GM12892 (cell line): Measurements from ENCODE around the gene SYK.

Source experiments
- DNase-seq: peaks from one replicate; pipeline ENCODE4 v3.0.0; 2011; ENCODE audit not compliant: insufficient read length
- FAIRE-seq: peaks from 2 replicates; lab custom pipeline; 2011; peaks lifted over from hg19 to GRCh38; lab: Jason Lieb, UNC
- POLR2A ChIP-seq: IDR thresholded peaks from 2 replicates; pipeline ENCODE4 v1.6.1; 2011; ENCODE audit warnings: low read depth, low read length, control low read depth
- POLR2AphosphoS5 ChIP-seq: IDR thresholded peaks from 2 replicates; pipeline ENCODE4 v1.6.1; 2011; ENCODE audit warnings: low read depth, low read length, control low read depth
- TAF1 ChIP-seq: IDR thresholded peaks from 2 replicates; pipeline ENCODE4 v1.6.1; 2011; ENCODE audit warnings: low read depth, mild to moderate bottlenecking, control low read depth, low read length, borderline replicate concordance

Gene SYK

DNA sequence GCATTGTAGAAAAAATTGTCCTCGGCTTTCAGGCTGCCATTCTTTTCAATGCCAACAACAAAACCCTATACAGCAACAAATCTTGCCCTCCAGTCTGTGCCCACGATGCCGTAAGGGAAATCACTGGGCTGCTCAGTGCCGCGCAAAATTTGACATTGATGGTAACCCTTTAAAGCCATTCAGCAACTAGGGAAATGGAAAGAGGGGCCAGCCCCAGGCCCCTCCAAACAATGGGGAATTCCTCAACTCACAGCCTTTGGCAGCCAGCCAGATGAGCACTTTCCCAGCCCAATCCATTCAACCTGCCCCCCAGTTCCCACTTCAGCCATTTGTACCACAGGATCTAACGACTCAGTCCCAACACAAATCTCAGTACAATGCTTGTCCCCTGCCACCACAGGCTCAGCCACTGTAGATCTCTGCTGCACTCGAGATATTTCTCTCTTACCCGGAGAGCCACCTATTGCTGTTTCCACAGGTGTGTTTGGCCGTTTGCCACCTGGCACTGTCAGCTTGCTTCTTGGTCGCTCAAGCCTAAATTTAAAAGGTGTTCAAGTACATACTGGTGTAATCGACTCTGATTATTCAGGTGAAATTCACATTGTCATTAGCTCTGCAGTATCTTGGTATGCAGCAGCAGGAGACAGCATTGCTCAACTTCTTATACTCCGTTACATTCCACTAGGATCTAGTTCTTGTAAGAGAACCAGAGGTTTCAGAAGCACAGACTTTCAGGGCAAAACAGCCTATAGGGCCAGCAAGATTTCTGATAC, 103.3 kb downstream of the SYK start:
- DNase-seq = no peak
- no peak for FAIRE-seq
- TF ChIP-seq POLR2A (no peak), TAF1 (no peak), POLR2AphosphoS5 (no peak)

DNA sequence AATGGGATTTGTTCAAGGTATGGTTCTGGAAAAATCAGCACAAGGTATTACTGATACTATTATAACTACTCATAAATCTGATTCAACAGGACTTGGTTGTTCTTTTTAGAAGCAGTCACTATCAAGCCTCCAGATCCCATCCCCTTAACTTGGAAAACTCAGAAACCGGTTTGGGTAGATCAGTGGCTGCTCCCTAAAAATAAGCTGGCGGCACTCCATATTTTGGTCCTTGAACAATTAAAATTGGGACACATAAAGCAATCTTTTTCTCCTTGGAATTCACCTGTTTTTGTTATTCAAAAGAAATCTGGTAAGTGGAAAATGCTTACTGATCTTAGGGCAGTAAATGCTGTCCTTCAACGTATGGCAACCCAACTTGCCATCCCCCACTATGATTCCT, 104.2 kb downstream of the SYK start:
- FAIRE-seq = peak; percentile 21
- TF ChIP-seq POLR2A = no peak
- no peak for TF ChIP-seq POLR2AphosphoS5
- TF ChIP-seq TAF1 = no peak
- DNase-seq = no peak

DNA sequence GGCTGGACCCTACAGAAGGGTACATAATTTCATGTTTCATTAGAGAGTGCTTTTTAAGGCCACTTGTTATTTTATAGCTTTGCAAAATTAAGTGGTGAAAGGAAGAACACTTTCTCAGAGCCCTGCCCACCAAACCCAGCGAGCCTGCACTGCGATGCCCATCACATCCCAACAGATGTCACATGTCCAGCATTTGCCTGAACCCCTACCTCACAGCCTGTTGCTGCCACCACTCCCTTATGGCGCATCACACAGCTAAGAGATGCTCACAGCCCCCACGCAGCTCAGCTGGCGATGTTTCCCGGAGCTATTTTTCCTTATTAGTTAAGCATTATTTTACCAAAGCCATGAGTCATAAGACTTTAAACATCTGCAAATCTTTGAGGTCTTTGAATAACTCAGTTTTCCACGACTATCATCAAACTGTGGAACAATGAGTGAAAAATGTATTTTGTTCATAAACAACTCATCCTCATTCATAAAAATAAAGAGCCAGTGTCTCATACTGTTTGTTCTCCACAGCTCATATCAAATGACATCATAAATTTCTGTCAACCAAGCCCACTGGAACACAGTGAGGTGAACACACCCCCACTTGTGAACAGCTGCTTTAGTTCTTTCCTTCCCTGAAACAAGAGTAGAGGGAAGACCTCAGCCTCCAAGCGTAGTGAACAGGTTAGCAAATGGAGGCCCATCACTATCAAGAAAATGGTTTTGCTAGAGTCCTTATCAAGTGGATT, 104.9 kb downstream of the SYK start:
- FAIRE-seq = no peak
- TF ChIP-seq POLR2AphosphoS5 (no peak), POLR2A (no peak), TAF1 (no peak)
- no peak for DNase-seq

DNA sequence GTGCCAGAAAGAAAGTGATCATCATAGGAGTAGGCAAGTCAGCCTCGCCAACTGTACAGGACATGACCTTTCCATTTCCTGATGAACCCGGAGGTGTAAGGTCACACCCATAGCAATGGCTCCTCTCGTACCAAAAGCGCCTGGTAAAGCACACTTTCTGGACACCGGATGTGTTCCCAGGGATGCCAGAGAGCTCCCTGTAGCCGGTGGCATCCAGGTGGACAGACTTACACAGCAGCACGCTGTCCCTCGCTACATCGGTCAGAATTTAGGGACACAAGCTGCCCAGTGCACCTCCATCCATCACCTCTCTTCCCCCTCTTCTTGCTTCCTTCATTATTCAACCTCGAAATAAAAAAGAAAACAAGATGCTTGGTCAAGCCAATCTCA, 105.4 kb downstream of the SYK start:
- FAIRE-seq = no peak
- TF ChIP-seq POLR2A (no peak), POLR2AphosphoS5 (no peak), TAF1 (no peak)
- DNase-seq = no peak

DNA sequence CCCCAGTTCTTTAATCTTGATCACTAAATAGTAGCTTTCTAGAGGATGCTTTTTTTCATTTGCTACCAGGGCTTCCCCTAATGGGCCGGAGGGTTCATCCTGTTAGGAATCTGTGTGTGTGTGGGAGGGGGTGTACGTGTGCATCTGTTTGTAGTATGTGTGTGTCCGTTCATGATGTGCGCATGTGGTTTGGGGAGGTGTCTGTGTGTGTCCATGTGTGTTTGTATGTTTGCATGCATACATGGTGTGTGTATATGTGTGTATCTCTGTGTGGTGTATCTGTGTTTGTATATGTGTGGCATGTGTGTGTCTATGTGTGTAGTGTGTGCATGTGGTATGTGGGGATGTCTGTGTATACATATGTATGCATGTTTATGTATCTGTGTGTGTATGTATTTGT, 106.2 kb downstream of the SYK start:
- DNase-seq (no peak), FAIRE-seq (peak; percentile 51)
- TF ChIP-seq POLR2AphosphoS5 (no peak), TAF1 (no peak), POLR2A (no peak)

DNA sequence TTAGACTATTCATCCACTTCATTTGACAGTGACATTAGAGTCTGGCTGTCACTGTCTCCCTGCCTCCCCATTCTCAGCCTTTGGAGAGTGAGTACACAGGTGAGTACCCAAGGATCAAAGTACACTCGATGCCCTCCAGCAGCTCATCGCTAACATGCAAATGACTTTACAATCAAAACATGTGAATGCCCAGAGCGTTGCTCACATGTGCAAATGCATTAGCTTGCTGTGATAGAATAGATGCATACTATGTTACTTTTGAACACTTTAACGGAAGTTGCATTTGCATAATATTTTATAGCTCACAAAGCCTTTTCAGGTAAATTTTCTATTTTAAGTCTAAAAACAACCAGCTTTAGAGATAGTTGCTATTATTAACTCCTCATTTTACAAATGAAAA, 107.6 kb downstream of the SYK start:
- TF ChIP-seq TAF1 (no peak), POLR2AphosphoS5 (no peak), POLR2A (no peak)
- DNase-seq = no peak
- FAIRE-seq = peak; percentile 14

DNA sequence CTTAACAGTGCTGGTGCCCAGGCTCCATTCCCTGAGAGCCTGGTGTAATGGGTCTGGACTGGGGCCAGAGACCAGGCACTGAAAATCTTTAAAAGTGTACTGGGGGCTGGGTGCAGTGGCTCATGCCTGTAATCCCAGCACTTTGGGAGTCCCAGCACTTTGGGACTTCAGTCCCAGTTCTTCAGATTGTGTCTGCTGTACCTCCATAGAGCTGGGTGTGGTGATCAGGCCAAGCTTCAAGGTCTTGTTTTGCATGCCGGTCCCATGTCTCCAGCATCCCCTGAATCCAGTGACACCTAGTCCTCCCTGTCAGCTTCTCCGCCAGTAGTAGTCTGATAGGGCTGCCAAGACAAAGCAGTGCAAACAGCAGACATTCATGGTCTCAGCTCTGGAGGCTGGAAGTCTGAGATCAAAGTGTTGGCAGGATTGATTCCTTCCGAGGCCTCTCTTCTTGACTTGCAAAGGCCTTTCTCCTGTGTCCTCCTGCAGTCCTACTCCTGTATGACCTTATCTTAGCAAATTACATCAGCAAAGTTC, 108.2 kb downstream of the SYK start:
- no peak for TF ChIP-seq POLR2A
- TF ChIP-seq POLR2AphosphoS5 = no peak
- TF ChIP-seq TAF1 = no peak
- no peak for DNase-seq
- no peak for FAIRE-seq

DNA sequence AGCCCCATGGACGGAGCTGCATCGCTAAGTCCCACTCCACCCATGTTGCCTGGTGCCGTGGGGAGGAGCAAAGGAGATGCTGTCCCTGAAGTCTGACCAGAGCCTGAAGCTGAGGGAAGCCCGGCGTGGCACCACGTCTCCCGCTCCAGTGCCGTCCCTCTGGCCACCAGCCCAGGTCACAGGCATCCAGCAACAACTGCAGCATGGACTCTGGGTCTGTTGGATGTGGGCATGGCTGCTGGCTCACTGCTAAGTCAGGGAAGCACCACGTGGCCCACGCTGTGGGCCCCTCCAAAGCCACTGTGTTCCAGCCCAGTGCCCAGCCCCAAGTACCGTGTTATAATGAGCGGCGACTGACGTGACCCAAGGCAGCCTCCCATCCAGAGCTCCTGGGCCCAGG, 112.6 kb downstream of the SYK start:
- DNase-seq (no peak), FAIRE-seq (no peak)
- TF ChIP-seq TAF1 (no peak), POLR2A (no peak), POLR2AphosphoS5 (no peak)

DNA sequence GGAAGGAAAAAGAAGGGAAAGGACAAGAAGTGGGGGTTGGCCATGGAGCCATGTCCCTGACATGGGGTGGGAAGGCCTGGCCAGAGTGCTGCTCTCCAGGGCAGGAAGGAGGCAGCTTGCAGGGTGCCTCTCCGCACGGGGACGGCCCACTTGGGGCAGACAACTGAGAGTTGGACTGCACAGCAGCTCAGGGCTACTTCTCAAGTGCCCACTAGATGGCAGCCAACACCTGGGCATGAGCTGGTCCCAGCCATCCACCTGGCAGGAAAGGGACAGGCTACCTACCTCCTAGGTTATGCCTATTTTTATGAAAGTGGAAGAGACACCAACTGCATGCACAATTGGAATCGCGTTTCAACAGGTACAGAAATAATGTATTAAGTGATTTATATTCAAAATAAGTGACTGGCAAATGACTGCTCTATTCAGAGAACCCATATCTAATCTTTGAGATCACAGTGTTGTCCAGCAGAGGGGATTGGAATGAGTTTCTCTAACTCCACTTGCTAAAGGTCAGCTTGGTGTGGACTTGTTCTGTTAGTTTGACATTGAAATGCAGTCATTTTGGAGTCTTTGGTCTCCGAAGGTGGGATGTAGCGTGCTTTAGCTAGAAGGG, 113.4 kb downstream of the SYK start:
- FAIRE-seq = peak; percentile 99
- no peak for TF ChIP-seq POLR2A
- TF ChIP-seq TAF1 = no peak
- TF ChIP-seq POLR2AphosphoS5 = no peak
- DNase-seq = peak; percentile 88

DNA sequence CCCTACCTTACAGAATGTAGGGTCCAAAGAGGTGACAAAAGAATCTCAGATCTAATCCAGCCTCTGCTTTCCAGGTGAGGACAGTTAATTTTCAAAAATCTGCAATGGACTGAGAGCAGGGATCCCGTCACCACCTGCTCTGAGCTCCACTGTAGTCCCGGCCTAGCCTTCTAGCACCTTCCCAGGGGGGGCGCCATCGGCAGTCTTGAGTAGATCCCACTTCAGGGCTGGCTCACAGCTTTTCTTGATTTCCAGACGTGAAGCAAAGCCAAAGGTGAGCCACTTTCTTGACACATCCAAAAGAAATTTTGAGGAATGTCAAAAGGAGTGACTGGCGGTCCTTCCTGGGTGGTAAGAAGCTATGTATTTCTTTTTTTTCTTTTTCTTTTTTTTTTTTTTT, 114.1 kb downstream of the SYK start:
- peak; percentile 61 for FAIRE-seq
- no peak for DNase-seq
- TF ChIP-seq POLR2A (no peak), TAF1 (no peak), POLR2AphosphoS5 (no peak)

DNA sequence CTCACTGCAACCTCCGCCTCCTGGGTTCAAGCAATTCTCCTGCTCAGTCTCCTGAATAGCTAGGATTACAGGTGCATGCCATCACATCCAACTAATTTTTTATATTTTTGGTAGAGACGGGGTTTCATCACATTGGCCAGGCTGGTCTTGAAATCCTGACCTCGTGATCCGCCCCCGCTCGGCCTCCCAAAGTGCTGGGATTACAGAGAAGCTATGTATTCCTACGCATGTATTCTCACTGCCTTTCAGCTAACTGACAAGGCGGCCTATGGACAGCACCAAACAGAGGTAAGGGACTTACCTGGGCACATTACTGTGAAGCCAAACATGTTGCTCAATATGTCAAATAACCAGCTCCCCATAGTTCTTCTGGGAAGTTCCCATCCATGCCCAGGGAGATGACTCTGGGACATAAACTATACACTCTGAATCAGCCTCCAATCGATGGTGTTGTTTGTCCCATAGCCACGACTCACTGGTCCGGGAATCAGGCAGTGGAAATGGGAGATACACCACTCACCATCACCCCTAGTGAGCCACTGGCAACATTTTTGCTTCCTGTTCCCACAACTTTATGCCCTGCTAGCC, 114.6 kb downstream of the SYK start:
- TF ChIP-seq POLR2AphosphoS5 (no peak), POLR2A (no peak), TAF1 (no peak)
- FAIRE-seq = no peak
- DNase-seq = no peak
